ENCODE data around the gene PRKCZ. TPM values are rescaled to one million over a fixed set of nuclear protein-coding genes. Genes with fewer than 3 reads are reported as not detected.
A peak's percentile ranks its signal among the peaks of the same experiment; 100 is the strongest.

Gene PRKCZ
- total and polyA plus RNA-seq, 5 experiments from 2014 or later, result 7.8 to 33.9 (median 11.3) TPM

DNA sequence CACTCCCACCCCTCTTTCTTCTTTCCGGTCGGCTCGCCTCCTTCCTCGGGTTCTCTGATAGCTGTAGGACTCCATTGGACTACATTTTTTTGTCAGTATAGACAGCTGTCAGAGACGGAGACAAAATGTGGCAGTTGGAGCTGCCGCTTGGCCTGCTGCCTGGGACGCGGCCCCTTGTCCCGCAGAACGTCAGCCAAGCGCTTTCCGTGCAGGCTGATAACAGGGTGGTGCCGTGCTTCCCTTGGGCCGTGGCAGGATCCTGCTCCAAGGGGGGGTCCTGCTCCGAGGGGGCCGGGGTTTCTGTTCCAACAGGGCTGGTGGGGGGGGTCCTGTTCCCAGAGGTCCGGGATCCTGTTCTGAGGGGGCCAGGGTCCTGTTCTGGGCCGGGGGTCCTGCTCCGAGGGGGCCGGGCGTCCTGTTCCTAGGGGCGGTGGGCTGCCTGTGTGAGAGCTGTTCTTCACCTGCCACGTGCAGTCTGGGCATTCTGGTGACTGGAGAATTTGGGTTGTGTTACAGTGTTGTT is 182.8 kb downstream of the PRKCZ start:
- Mint-ChIP-seq H3K27me3 (no peaks in the 10 kb centered on the region), H3K9me3 (no peaks in the 10 kb centered on the region), H3K27ac (peak overlapping the region; percentile 98 to 99 (median 98)), H3K4me1 (peaks cover 37 to 79% (median 70%) of the 10 kb centered on the region in 4 donors), H3K4me3 (peak overlapping the region; percentile 95 to 100 (median 96)), H3K36me3 (peaks cover 0 to 8% (median 0%) of the 10 kb centered on the region in 3 donors)
- POLR2A ChIA-PET, result interaction anchor here (0.8 to 20.9 kb wide), 10 partner anchors 7 to 314 kb away, joined by 4 to 388 read pairs (median 18); partner anchors contain the start of gene FAAP20
- DNase-seq (peak in 1 of 10 donors; percentile 21), ATAC-seq (no peak)

DNA sequence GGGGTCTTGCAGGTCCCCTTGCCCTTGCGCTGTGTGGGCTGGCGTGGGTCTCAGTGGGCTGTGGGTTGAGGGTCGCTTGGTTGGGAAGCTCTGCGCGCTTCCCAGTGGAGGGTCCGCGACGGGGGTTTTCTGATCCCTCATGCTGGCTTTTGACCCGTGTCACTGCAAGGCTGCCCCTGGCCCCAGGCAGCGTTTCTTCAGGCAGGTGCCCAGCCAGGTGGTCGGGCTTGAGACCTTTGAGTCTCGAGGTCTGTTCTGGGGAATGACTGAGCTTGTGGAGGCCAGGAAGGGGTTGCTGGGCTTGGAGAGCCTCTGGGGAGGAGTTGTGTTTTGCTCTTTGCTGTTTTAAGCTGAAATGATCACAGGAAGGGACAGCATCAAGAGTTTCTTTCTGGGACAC is 183.3 kb downstream of the PRKCZ start:
- H3K4me1 Mint-ChIP-seq, result peaks cover 37 to 82% (median 73%) of the 10 kb centered on the region in 4 donors

DNA sequence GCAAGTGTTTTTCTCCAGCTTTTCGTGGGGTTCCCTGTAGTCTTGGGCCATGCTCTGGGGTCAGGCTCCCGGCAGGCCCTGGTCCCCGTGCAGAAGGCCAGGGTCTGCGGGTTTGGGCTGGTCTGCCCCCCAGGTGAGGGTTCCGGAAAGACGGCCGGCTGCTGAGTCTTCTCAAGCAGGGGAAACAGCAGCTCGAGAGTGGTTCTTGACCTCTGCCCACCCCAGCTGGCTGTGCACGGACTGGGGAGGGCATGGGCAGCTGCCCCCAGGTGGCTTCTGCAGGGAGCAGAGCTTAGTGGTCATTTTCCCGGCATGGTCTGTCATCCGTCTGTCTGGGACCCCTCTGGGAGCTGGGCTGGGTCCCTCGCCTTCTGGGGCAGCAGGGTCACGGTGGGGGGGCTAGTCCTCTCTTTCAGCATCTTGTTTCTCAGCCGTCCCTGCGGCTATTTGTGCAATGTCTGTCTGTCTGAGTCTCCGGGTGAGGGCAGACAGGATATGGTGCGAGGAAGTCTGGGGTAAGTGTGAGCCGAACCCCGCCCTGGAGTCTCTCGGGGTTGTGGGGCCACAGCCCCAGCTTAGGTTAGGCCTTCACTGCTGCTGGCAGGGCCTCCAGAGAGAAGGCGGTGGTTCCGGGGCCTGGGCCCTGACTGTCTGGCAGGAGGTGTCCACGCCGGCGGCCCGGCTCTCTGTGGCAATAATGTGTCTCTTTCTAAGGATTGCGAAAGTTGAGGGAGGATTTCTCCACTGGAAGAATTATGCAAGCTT is 184.0 kb downstream of the PRKCZ start:
- ATAC-seq, result peak; percentile 60 to 61
- H3K27me3 Mint-ChIP-seq, result no peaks in the 10 kb centered on the region
- H3K4me1 Mint-ChIP-seq, result peaks cover 36 to 83% (median 79%) of the 10 kb centered on the region in 4 donors
- POLR2A ChIA-PET, result interaction anchor here (0.8 to 20.9 kb wide), 15 partner anchors 17 to 311 kb away, joined by 3 to 388 read pairs (median 5); partner anchors contain the start of genes FAAP20, PANK4 and RER1
- peak overlapping the region; percentile 87 to 100 (median 93) for H3K4me3 Mint-ChIP-seq
- peaks cover 0 to 8% (median 0%) of the 10 kb centered on the region in 3 donors for H3K36me3 Mint-ChIP-seq
- H3K9me3 Mint-ChIP-seq, result no peaks in the 10 kb centered on the region
- peak overlapping the region; percentile 97 to 99 (median 98) for H3K27ac Mint-ChIP-seq
- DNase-seq, result peak; percentile 49 to 89 (median 73)

More for the DNA sequence above, 183.3 kb downstream of the PRKCZ start:
- POLR2A ChIA-PET, result interaction anchor here (0.8 to 20.9 kb wide), 11 partner anchors 18 to 314 kb away, joined by 3 to 388 read pairs (median 9); partner anchors contain the start of genes FAAP20 and RER1
- Mint-ChIP-seq H3K27me3 (no peaks in the 10 kb centered on the region), H3K4me3 (peak overlapping the region; percentile 87 to 100 (median 93)), H3K36me3 (peaks cover 0 to 8% (median 0%) of the 10 kb centered on the region in 3 donors), H3K9me3 (no peaks in the 10 kb centered on the region), H3K27ac (peak overlapping the region; percentile 89 to 99 (median 98))
- DNase-seq, result peak in 1 of 10 donors; percentile 5
- no peak for ATAC-seq

DNA sequence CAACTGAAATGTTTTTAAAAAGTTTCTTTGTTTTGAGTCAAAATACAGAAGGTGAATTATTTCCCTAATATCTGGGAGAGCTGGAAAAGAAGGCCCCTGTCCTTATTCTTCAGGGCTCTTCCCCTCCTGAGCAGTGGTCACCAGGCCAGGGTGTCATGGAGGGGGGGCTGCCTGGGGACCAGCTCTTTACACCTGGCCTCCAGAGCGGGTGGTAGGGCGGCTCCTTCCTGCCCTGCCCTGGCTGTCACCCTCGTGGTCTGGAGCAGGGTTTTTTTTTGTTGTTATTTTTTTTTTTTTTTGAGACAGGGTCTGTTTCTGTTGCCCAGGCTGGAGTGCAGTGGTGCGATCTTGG is 184.5 kb downstream of the PRKCZ start:
- peak overlapping the region; percentile 87 to 100 (median 93) for H3K4me3 Mint-ChIP-seq
- POLR2A ChIA-PET, result interaction anchor here (0.9 to 20.9 kb wide), 14 partner anchors 17 to 311 kb away, joined by 3 to 388 read pairs (median 6); partner anchors contain the start of genes FAAP20, PANK4 and RER1
- DNase-seq (peak in 1 of 10 donors; percentile 17), ATAC-seq (peak; percentile 5 to 11)
- peak overlapping the region; percentile 97 to 99 (median 98) for H3K27ac Mint-ChIP-seq
- H3K9me3 Mint-ChIP-seq, result no peaks in the 10 kb centered on the region
- peaks cover 37 to 87% (median 83%) of the 10 kb centered on the region in 4 donors for H3K4me1 Mint-ChIP-seq
- peaks cover 0 to 8% (median 0%) of the 10 kb centered on the region in 3 donors for H3K36me3 Mint-ChIP-seq
- no peaks in the 10 kb centered on the region for H3K27me3 Mint-ChIP-seq

Other genes starting within 250 kb of the PRKCZ start
- gene GNB1, start 159.3 kb upstream of the PRKCZ start, total RNA-seq, result 100 to 1,000 TPM; 231 to 232 TPM
- gene GNB1, start 159.3 kb upstream of the PRKCZ start, polyA plus RNA-seq, result 100 to 1,000 TPM in 2 of 3 donors, 10 to 100 TPM in 1; 45.9 to 107 (median 105) TPM
- 1 to 10 TPM; 1.4 to 1.6 TPM for gene CALML6, start 135.2 kb upstream of the PRKCZ start, total RNA-seq
- not detected for gene CALML6, start 135.2 kb upstream of the PRKCZ start, polyA plus RNA-seq
- 1 to 10 TPM in 1 of 2 experiments, not detected in 1; 1.0 TPM for gene TMEM52, start 131.1 kb upstream of the PRKCZ start, total RNA-seq
- under 1 TPM in 2 of 3 donors, not detected in 1; 0.20 to 0.53 TPM for gene TMEM52, start 131.1 kb upstream of the PRKCZ start, polyA plus RNA-seq
- not detected for gene CFAP74, start 46.6 kb upstream of the PRKCZ start, total RNA-seq
- gene CFAP74, start 46.6 kb upstream of the PRKCZ start, polyA plus RNA-seq, result not detected
- not detected for gene GABRD, start 31.1 kb upstream of the PRKCZ start, total RNA-seq
- gene GABRD, start 31.1 kb upstream of the PRKCZ start, polyA plus RNA-seq, result not detected
- gene FAAP20, start 144.4 kb downstream of the PRKCZ start, total RNA-seq, result 10 to 100 TPM; 39.4 to 49.3 TPM
- 10 to 100 TPM; 70.1 to 76.6 (median 74.9) TPM for gene FAAP20, start 144.4 kb downstream of the PRKCZ start, polyA plus RNA-seq
- 100 to 1,000 TPM in 1 of 2 experiments, 10 to 100 TPM in 1; 98.3 to 105 TPM for gene SKI, start 177.9 kb downstream of the PRKCZ start, total RNA-seq
- gene SKI, start 177.9 kb downstream of the PRKCZ start, polyA plus RNA-seq, result under 1 TPM; 0.30 to 0.80 (median 0.53) TPM

All from naive thymus-derived CD8-positive, alpha-beta T cell (primary cell).